Osteocyte (in vitro differentiated cells): ENCODE measurements around the gene LAPTM5. TPM values are rescaled to one million over a fixed set of nuclear protein-coding genes. Genes with fewer than 3 reads are reported as not detected.

Experiments used
- DNase-seq: peaks from one replicate; pipeline ENCODE4 v3.0.0; 2021; ENCODE audit warnings: mixed read lengths; ENCODE audit not compliant: unreplicated experiment; ENCODE audit errors: extremely low spot score
- H3K27ac Mint-ChIP-seq: one replicate; pipeline ENCODE4 v1.8.0; 2021; ENCODE audit warnings: mild to moderate bottlenecking, mixed read lengths; ENCODE audit not compliant: unreplicated experiment
- H3K27me3 Mint-ChIP-seq: one replicate; pipeline ENCODE4 v1.8.0; 2021; ENCODE audit warnings: mixed read lengths; ENCODE audit not compliant: unreplicated experiment
- H3K36me3 Mint-ChIP-seq: one replicate; pipeline ENCODE4 v1.8.0; 2021; ENCODE audit warnings: mixed read lengths; ENCODE audit not compliant: unreplicated experiment
- H3K4me1 Mint-ChIP-seq: one replicate; pipeline ENCODE4 v1.8.0; 2021; ENCODE audit warnings: mixed read lengths; ENCODE audit not compliant: unreplicated experiment
- H3K4me3 Mint-ChIP-seq: one replicate; pipeline ENCODE4 v1.8.0; 2021; ENCODE audit warnings: mild to moderate bottlenecking, moderate library complexity, mixed read lengths; ENCODE audit not compliant: unreplicated experiment
- H3K9me3 Mint-ChIP-seq: one replicate; pipeline ENCODE4 v1.8.0; 2021; ENCODE audit warnings: mixed read lengths; ENCODE audit not compliant: unreplicated experiment
- total RNA-seq: library from RNA; stranded (reverse); gene quantifications from 2 replicates; pipeline ENCODE4 v1.2.1, GENCODE V29; 2021
- TF ChIP-seq, protein P1 (sequence below): fragments of 200-600 bp; sonication (generic); IDR thresholded peaks from 2 replicates; pipeline ENCODE4 v1.5.0; 2021; ENCODE audit warnings: antibody characterized with exemption, mild to moderate bottlenecking, moderate library complexity

The LAPTM5 gene
- total RNA-seq, 1 donor from 2014 or later: not detected

DNA sequence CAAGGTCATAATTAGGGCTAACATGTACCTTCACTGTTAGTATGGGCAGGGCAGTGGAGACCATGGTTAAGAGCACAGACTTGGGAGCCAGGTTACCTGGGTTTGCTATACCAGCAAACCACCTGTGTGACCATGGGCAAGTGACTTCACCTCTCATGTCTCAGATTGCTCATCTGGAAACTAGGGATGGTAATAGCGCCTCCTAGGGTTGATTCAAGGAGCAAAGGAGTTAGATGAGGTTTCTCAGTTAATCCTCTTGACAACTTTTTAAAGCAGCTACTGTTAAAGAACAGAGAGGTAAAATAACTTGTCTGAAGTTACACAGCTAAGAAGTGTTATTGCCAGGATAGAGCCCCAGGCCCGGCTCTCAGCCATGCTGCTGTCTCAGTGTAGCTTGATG lies 33.4 kb downstream of the LAPTM5 start:
- H3K27ac Mint-ChIP-seq: no peak overlapping the region

DNA sequence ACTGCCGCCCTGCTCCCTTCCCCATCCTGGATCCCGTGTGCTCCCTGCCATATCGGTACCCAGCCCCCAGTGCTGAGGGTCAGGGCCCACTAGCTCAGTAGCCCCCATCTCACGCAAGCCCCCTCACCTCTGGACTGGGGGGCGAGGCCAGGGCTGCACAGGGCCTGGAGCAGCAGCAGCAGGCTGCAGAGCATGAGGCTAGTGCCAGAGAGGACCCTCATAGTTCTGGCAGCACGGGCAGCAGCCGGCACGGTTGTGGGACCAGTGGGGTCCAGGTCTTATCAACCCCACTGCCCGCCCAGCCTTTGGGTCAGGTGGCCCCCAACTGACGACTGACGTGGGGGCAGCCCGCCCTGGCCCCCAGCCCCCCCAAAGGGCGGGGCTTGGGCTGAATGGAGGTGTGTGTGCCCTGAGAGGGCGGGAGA lies 34.2 kb downstream of the LAPTM5 start, which contains the start of gene MATN1:
TSS of gene MATN1 (minus strand) at position 255 of the 425 bp plus-strand sequence. CDS start at position 221, 34 bp downstream.
- H3K27ac Mint-ChIP-seq: no peak within 1 kb of the TSS
- H3K4me1 Mint-ChIP-seq: peaks cover 14% of the 10 kb centered on the region
- H3K4me3 Mint-ChIP-seq: no peak within 1 kb of the TSS
- TF ChIP-seq, protein P1, sequence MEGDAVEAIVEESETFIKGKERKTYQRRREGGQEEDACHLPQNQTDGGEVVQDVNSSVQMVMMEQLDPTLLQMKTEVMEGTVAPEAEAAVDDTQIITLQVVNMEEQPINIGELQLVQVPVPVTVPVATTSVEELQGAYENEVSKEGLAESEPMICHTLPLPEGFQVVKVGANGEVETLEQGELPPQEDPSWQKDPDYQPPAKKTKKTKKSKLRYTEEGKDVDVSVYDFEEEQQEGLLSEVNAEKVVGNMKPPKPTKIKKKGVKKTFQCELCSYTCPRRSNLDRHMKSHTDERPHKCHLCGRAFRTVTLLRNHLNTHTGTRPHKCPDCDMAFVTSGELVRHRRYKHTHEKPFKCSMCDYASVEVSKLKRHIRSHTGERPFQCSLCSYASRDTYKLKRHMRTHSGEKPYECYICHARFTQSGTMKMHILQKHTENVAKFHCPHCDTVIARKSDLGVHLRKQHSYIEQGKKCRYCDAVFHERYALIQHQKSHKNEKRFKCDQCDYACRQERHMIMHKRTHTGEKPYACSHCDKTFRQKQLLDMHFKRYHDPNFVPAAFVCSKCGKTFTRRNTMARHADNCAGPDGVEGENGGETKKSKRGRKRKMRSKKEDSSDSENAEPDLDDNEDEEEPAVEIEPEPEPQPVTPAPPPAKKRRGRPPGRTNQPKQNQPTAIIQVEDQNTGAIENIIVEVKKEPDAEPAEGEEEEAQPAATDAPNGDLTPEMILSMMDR: no peak
- H3K27me3 Mint-ChIP-seq: no peaks in the 10 kb centered on the region
- H3K9me3 Mint-ChIP-seq: no peaks in the 10 kb centered on the region
- no peaks in the 10 kb centered on the region for H3K36me3 Mint-ChIP-seq
- no peak for DNase-seq

More for the DNA sequence above, 33.4 kb downstream of the LAPTM5 start:
- H3K9me3 Mint-ChIP-seq: no peaks in the 10 kb centered on the region
- H3K27me3 Mint-ChIP-seq: no peaks in the 10 kb centered on the region
- TF ChIP-seq, protein P1: peak; percentile 23
- no peak for DNase-seq
- no peaks in the 10 kb centered on the region for H3K36me3 Mint-ChIP-seq
- peaks cover 15% of the 10 kb centered on the region for H3K4me1 Mint-ChIP-seq
- H3K4me3 Mint-ChIP-seq: no peak overlapping the region

DNA sequence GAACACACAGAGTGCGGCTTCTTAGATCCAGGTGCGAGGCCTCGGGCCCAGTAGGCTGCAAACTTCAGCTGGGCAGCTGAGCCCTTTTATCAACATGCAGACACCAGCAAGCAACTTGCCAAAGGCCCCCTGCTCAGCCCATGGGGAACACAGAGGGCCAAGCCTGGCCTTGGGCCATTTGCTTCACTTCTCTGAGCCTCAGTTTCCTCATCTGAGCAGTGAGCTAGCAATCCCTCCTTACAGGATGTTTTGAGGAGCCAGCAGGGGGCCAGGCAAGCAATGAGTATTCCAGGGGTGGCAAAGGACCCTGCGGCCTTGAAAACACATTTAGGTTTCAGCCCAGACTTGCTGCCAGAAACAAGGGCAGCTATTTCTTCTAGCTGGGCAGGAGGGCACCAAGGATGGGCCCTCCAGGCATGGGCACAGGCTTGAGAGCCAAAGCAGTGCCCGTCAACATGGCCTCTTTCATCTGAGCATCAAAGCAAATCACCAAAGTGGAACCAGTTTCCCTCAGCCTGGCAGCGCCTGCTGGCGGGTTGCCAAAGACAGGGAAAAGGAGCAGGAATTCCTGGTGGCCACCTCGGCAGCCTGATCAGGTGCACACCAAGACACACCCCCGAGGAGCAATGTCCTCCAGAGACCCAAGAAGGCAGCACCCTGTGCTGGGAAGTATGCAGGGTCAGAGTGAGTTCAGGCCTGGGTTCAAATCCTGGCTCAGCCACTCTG lies 35.6 kb downstream of the LAPTM5 start:
- H3K27ac Mint-ChIP-seq: no peak overlapping the region
- H3K27me3 Mint-ChIP-seq: no peaks in the 10 kb centered on the region
- TF ChIP-seq, protein P1: no peak
- H3K4me1 Mint-ChIP-seq: peaks cover 10% of the 10 kb centered on the region
- no peak for DNase-seq
- H3K4me3 Mint-ChIP-seq: no peak overlapping the region
- H3K36me3 Mint-ChIP-seq: no peaks in the 10 kb centered on the region
- no peaks in the 10 kb centered on the region for H3K9me3 Mint-ChIP-seq

DNA sequence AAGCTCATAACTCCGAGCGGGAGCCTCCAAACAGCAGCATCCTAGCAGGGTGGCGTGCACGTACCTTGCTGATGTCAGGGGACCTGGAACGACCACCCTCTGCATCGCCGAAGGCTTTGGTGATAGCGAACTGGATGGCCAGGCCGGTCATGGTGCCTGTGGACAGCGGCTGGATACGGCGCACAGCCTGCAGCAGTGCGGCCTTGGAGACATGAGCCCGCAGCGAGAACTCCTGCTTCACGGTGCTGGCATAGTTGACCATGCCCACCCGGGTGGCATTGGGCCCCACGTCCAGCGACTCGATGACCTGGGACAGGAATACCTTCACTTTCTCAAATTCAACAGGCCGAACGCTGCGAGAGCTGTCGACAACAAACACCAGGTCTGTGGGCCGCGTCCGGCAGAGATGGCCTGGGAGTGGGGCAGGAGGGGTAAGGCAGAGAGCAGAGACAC lies 36.2 kb downstream of the LAPTM5 start:
- TF ChIP-seq, protein P1: no peak
- Mint-ChIP-seq H3K4me1 (peaks cover 10% of the 10 kb centered on the region), H3K27ac (no peak overlapping the region), H3K36me3 (no peaks in the 10 kb centered on the region), H3K4me3 (no peak overlapping the region), H3K9me3 (no peaks in the 10 kb centered on the region), H3K27me3 (no peaks in the 10 kb centered on the region)
- DNase-seq: no peak
